ENCODE results near the gene EFR3B. TPM values are rescaled to one million over a fixed set of nuclear protein-coding genes. Genes with fewer than 3 reads are reported as not detected.
"Not testable (repeated sequence)": the region's sequence is repeated elsewhere in the genome, so short reads cannot be mapped to it uniquely, and the experiment has no call there.

The EFR3B gene
- 1 to 10 TPM; 5.2 to 6.2 (median 5.7) TPM for polyA plus RNA-seq (ENCODE audit: insufficient read length in 3 of 3)

DNA sequence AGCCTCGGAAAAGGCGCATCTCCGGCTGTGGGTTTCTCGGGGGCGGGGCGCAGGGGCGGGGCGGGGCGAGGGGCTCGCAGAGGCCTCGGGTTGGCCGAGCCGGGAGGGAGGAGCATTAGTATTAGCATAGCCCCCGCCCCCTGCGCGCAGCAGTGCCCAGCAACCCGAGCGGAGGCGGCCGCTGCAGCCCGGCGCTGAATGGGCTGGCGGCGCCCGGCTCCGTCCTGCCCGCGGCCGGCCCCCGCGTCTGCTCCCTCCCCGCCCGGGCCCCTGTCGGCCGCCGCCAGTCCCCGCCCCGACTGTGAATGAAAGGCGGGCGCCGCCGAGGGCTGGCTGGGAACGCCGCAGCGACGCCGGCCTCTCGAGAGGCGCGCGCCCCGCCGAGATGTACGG, at the start of gene EFR3B:
Gene EFR3B (plus strand): TSS at position 149 of the 393 bp plus-strand sequence. CDS start 237 bp downstream, at position 386.
- peak in 2 of 3 donors; percentile 79 to 85 for DNase-seq (ENCODE audit: low read depth in 3 of 3, low spot score in 2 of 3)

DNA sequence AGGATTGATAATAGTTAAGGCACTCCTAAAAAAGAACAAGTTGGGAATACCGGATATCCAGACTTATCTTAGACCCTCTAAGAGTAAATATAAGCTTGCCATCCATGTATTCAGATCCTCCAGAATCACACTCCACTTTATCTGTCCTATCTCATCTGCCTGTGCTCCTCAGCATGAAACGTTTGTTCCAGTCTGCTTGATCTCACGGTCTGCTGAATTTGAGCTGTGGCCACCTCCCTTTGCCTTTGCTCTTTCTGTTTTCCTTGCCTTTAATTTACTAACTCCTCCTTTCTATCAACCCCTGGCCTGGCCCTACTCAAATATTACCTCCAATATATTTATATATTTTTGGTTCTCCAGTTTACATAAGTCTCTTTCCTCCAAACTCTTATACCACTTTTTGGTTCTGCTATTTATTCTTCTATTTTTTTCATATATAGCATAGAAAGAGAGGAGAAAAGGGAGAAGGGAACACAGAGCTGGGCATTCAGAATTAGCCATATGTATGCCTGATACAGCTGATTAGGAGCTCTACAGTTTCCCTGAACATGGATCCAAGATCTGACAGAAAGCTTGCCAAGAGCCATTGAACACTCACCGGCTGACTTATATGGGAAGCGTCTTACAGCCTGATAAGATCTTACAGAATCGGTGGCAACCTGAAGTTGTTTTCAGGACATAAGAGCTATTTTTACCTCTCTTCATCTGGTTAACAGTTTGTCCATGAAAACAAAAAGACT, 48.3 kb upstream of the EFR3B start:
- no peak for DNase-seq (ENCODE audit: low read depth in 3 of 3, low spot score in 2 of 3)

DNA sequence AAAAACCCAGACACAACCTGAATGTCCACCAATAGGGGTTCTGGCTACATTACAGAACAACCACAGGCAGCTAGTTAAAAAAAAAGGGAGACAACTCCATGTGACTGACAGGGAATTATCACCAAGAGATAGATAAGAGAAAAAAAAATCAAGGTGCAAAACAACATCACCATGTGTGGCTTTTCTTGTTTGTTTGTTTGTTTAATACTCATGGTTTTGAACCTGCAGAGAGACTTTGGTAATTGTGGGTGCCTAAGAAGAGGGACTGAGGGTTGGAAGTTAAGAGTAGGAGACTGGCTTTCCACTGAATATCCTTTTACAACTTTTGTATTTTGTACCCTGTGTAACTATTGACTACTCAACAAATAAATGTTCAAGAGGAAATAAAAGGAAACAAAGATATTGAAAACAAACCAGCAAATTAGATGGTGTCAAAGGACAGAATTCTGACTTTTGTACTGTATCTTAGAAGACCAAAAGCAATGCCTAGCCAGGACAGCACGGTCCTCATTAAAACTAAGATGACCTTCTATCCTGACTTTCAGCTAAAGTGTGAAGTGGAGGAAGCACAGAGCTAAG, 47.6 kb upstream of the EFR3B start:
- DNase-seq (ENCODE audit: low read depth in 3 of 3, low spot score in 2 of 3), result no peak

- DNase-seq (ENCODE audit: low read depth in 3 of 3, low spot score in 2 of 3), result not testable (repeated sequence)
These were observed 42.8 kb upstream of the EFR3B start for GRCh38 chr2:24999097-24999496.

DNA sequence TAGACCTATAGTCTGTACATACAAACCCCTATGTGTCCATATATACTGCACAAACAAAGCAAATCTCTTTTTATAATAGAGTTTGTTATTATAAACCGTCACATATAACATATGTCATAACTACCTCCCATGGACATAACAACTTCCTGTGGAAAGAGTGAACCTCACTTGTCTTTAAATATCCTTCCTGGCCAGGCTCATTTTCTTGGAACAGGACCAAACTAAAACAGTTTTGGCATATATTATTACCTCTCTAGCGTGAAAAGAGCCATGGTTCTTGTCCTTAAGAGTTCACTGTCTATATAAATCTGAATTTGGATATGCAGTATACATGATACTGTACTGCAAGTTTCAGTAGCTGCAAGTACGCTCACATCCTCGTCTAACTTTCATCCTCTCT, 41.8 kb upstream of the EFR3B start:
- DNase-seq (ENCODE audit: low read depth in 3 of 3, low spot score in 2 of 3), result no peak

GRCh38 chr2:25000503-25001324, 41.2 kb upstream of the EFR3B start:
- no peak for DNase-seq (ENCODE audit: low read depth in 3 of 3, low spot score in 2 of 3)

GRCh38 chr2:25001325-25001637, 40.6 kb upstream of the EFR3B start:
- no peak for DNase-seq (ENCODE audit: low read depth in 3 of 3, low spot score in 2 of 3)

DNA sequence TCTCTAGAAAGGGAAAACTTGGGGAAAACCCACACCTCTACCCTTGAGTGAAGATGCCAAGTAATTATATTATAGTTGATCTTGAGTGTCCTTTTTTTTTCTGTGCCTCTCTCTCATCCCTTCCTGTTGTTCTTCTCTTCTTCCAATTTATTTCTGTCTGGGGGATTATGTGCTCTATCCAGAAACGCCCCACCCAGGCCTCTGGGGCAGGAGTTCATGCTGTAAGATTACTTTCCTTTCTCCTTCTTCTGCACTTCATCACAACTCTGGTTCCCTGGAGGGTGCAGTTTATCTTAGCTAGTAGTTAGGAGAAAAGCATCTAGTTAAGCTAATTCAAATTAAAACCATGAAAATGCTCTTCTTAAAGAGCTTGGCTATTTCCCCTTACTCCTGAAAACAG, 39.8 kb upstream of the EFR3B start:
- no peak for DNase-seq (ENCODE audit: low read depth in 3 of 3, low spot score in 2 of 3)

DNA sequence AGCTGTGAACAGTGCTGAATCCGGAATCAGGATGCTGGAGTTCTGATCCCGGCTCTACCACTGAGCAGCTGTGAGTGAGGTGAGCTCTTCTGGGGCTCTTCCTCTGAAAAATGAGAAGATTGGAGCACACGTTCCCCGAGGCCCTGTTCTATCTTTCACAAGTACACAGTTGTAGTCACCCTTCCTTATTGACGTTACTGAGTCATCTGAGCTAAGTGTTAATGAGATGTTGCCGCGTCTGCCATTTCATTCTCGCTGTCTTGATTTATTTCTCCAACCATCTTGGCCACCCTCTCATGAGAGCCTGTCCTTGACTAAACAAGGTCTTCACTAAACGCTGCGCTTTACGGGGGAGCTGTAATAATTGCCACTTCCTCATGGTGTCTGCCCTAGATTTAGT, 31.9 kb upstream of the EFR3B start:
- no peak for DNase-seq (ENCODE audit: low read depth in 3 of 3, low spot score in 2 of 3)

GRCh38 chr2:25011342-25011741, 30.5 kb upstream of the EFR3B start:
- not testable (repeated sequence) for DNase-seq (ENCODE audit: low read depth in 3 of 3, low spot score in 2 of 3)

DNA sequence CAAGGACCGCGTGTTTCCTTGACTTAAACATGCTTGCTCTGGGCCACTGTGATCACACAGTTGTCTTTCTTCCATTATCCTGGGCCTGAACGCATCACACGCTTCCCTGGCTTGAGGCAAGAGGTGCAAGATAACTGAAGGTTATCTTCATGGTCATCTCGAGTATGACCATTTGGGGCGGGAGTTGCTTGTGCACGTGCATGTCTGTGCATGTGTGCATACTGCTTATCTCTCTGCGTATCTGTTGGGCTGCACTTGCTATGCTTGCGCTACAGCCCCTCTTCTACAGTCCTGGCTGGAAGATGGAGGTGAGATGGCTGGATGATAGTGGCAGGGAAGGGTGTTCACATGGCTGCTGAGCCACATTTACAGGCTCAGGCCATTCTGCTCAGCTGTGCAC, 27.2 kb upstream of the EFR3B start:
- DNase-seq (ENCODE audit: low read depth in 3 of 3, low spot score in 2 of 3), result no peak

GRCh38 chr2:25018681-25019080, 23.2 kb upstream of the EFR3B start:
- DNase-seq (ENCODE audit: low read depth in 3 of 3, low spot score in 2 of 3), result no peak

- no peak for DNase-seq (ENCODE audit: low read depth in 3 of 3, low spot score in 2 of 3)
These were observed 20.0 kb upstream of the EFR3B start for GRCh38 chr2:25021791-25022362.

DNA sequence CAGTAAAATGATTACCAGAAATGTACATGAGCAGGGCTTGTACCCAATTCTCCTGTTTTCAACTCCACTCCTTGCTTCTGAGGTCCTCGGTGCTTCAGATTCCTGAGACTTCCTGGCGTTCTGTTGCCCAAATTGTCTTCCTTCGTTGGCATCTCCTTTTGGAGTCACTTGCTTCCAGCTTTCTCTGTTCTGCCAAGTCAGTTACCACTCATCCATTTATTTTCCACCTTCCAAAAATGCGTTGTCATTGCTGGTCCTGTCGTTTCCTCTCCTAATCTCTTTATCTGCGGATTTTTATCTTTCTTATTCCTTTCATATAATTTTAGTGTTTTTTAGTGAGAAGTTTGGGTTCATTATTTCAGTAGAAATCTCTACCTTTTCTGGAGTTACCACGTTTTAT, 18.5 kb upstream of the EFR3B start:
- no peak for DNase-seq (ENCODE audit: low read depth in 3 of 3, low spot score in 2 of 3)

- no peak for DNase-seq (ENCODE audit: low read depth in 3 of 3, low spot score in 2 of 3)
These were observed 16.5 kb upstream of the EFR3B start for GRCh38 chr2:25025229-25026007.

- no peak for DNase-seq (ENCODE audit: low read depth in 3 of 3, low spot score in 2 of 3)
These were observed 15.8 kb upstream of the EFR3B start for GRCh38 chr2:25026008-25026530.

DNA sequence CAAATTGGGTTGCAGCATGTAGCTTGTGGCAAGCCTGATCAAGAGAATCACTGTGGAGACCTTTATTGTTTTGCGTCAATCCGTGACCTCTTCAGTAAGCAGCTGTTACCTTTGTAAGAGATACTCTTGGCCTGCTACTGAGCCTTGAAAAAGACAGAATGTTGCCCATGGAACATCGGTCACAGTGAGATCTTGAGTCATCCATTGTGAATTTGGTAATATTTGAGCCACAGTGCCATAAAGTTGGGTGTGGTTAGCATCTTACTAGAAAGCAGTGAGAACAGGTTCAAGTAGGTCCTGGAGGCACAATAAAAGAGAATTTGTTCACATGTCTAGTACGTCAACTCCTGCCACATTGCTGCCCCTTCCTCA, 12.7 kb upstream of the EFR3B start:
- DNase-seq (ENCODE audit: low read depth in 3 of 3, low spot score in 2 of 3), result no peak

DNA sequence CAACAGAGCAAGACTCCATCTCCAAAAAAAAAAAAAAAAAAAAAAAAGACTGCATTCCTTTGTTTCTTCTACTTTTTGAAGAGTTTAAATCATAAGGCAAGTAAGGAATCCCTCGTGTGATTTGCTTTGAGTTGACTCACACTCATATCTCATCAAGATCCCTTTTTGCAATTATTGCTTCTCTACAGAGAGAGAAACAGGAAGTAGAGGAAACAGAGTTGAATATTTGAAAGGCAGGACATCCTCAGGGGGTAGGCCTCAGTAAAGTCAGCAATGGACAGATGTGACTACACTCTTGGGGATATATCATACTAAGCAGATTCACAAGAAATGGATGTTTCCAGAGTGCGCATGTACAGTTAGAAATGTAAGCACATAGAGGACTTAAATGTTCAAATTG, 11.2 kb upstream of the EFR3B start:
- no peak for DNase-seq (ENCODE audit: low read depth in 3 of 3, low spot score in 2 of 3)

GRCh38 chr2:25032094-25032493, 9.8 kb upstream of the EFR3B start:
- no peak for DNase-seq (ENCODE audit: low read depth in 3 of 3, low spot score in 2 of 3)

GRCh38 chr2:25032901-25033300, 9.0 kb upstream of the EFR3B start:
- DNase-seq (ENCODE audit: low read depth in 3 of 3, low spot score in 2 of 3), result no peak

DNA sequence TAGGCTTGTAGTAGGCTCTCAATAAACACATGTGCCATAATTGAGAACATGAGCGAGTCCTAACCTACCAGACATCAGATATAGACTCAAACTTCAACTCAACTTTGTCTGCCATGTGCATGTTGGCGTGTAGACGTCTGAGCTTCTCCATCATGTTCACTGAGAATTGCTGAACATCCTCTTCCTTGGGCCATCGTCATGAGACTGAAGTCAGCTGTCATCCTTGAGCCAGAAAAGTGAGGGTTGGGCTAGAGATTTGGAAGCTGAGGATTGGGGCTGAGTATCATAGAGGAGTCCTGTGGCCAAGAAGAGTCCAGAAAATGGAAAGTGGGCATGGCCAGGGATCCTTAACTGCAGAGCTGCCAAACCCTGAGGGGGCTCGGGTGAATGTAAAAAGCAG, 7.8 kb upstream of the EFR3B start:
- DNase-seq (ENCODE audit: low read depth in 3 of 3, low spot score in 2 of 3), result no peak
